Measurements from ENCODE around the gene CORO2B.

GRCh38 chr15:68592054-68592453 is 13.3 kb downstream of the CORO2B start:
- no peak for TF ChIP-seq CTCF (IDR thresholded peaks at IDR 0.05; ENCODE audit: insufficient read depth, low read length)
- TF ChIP-seq POLR2AphosphoS5 (IDR thresholded peaks at IDR 0.05; ENCODE audit: low read depth) = no peak
- TF ChIP-seq, protein P1, sequence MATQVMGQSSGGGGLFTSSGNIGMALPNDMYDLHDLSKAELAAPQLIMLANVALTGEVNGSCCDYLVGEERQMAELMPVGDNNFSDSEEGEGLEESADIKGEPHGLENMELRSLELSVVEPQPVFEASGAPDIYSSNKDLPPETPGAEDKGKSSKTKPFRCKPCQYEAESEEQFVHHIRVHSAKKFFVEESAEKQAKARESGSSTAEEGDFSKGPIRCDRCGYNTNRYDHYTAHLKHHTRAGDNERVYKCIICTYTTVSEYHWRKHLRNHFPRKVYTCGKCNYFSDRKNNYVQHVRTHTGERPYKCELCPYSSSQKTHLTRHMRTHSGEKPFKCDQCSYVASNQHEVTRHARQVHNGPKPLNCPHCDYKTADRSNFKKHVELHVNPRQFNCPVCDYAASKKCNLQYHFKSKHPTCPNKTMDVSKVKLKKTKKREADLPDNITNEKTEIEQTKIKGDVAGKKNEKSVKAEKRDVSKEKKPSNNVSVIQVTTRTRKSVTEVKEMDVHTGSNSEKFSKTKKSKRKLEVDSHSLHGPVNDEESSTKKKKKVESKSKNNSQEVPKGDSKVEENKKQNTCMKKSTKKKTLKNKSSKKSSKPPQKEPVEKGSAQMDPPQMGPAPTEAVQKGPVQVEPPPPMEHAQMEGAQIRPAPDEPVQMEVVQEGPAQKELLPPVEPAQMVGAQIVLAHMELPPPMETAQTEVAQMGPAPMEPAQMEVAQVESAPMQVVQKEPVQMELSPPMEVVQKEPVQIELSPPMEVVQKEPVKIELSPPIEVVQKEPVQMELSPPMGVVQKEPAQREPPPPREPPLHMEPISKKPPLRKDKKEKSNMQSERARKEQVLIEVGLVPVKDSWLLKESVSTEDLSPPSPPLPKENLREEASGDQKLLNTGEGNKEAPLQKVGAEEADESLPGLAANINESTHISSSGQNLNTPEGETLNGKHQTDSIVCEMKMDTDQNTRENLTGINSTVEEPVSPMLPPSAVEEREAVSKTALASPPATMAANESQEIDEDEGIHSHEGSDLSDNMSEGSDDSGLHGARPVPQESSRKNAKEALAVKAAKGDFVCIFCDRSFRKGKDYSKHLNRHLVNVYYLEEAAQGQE (IDR thresholded peaks at IDR 0.05; ENCODE audit: insufficient replicate concordance, low read depth) = no peak
